IMR-90 (cell line): ENCODE results near the gene MMP14. TPM values are rescaled to one million over a fixed set of nuclear protein-coding genes. Genes with fewer than 3 reads are reported as not detected.
"Not testable (repeated sequence)": the region's sequence is repeated elsewhere in the genome, so short reads cannot be mapped to it uniquely, and the experiment has no call there.

Experiments
- ATAC-seq: fragments of 200-7000 bp; cut with Tn5 transposase; 2 replicates; pipeline ENCODE4 v1.9.1; 2020; ENCODE audit warnings: low read depth, mild to moderate bottlenecking, moderate library complexity
- BruUV-seq: library from RNA; stranded (reverse); fragments of 400-500 nt; replicated peaks from 2 replicates; lab custom pipeline; 2021; lab: Mats Ljungman, UMichigan
- CTCF ChIA-PET: fragments of 300-600 bp; formaldehyde crosslinking; extraction: SDS; loops from one replicate; lab custom pipeline; 2021; ENCODE audit warnings: antibody characterized with exemption; lab: Yijun Ruan, JAX
- POLR2A ChIA-PET: fragments of 300-600 bp; sonication (Branson Sonifier 250); formaldehyde crosslinking; loops from one replicate; lab custom pipeline; 2022; ENCODE audit warnings: antibody characterized with exemption; ENCODE audit not compliant: unreplicated experiment; lab: Charles Lee
- DNase-seq: peaks from one replicate; pipeline ENCODE4 v3.0.0; 2013
- H2AFZ ChIP-seq: replicated peaks from 2 replicates; pipeline ENCODE3; 2013; ENCODE audit warnings: low read length, mild to moderate bottlenecking; ENCODE audit not compliant: poor library complexity
- H2AK5ac ChIP-seq: 2 replicates; pipeline ENCODE4 v1.6.1; 2013; ENCODE audit warnings: low read depth, low read length, inconsistent platforms
- H2AK9ac ChIP-seq: replicated peaks from 2 replicates; pipeline ENCODE3; 2013; ENCODE audit warnings: mild to moderate bottlenecking, low read depth, low read length, moderate library complexity; ENCODE audit not compliant: poor library complexity
- H2BK120ac ChIP-seq: 2 replicates; pipeline ENCODE4 v1.6.1; 2013; ENCODE audit warnings: low read depth, low read length, inconsistent platforms
- H2BK15ac ChIP-seq: 3 replicates; pipeline ENCODE4 v1.6.1; 2013; ENCODE audit warnings: low read depth, low read length, inconsistent platforms
- H2BK20ac ChIP-seq: 2 replicates; pipeline ENCODE4 v1.6.1; 2013; ENCODE audit warnings: low read depth, mild to moderate bottlenecking, inconsistent platforms, low read length, moderate library complexity
- H2BK5ac ChIP-seq: 2 replicates; pipeline ENCODE4 v1.6.1; 2013; ENCODE audit warnings: mild to moderate bottlenecking, low read depth, low read length, inconsistent platforms; ENCODE audit not compliant: poor library complexity, severe bottlenecking
- H3K14ac ChIP-seq: replicated peaks from 2 replicates; pipeline ENCODE4 v1.6.1; 2013; ENCODE audit warnings: low read depth, low read length, inconsistent platforms
- H3K18ac ChIP-seq: 2 replicates; pipeline ENCODE4 v1.6.1; 2013; ENCODE audit warnings: low read depth, low read length, control low read depth
- H3K23ac ChIP-seq: 2 replicates; pipeline ENCODE4 v1.6.1; 2013; ENCODE audit warnings: low read depth, low read length, inconsistent platforms
- H3K27ac ChIP-seq: 2 replicates; pipeline ENCODE4 v1.5.1; 2013; ENCODE audit warnings: mild to moderate bottlenecking, control low read depth, low read length; ENCODE audit not compliant: insufficient read depth
- H3K27me3 ChIP-seq: 2 replicates; pipeline ENCODE4 v1.6.1; 2013; ENCODE audit warnings: low read length; ENCODE audit not compliant: control insufficient read depth, insufficient read depth
- H3K36me3 ChIP-seq: 2 replicates; pipeline ENCODE4 v1.6.1; 2013; ENCODE audit warnings: low read length, mixed read lengths; ENCODE audit not compliant: control insufficient read depth, insufficient read depth
- H3K4ac ChIP-seq: 2 replicates; pipeline ENCODE4 v1.6.1; 2013; ENCODE audit warnings: low read depth, low read length, inconsistent platforms
- H3K4me1 ChIP-seq: 2 replicates; pipeline ENCODE4 v1.6.1; 2013; ENCODE audit warnings: low read length, mixed read lengths; ENCODE audit not compliant: control insufficient read depth, insufficient read depth
- H3K4me2 ChIP-seq: 2 replicates; pipeline ENCODE4 v1.6.1; 2013; ENCODE audit warnings: low read depth, mild to moderate bottlenecking, control low read depth, low read length, moderate library complexity
- H3K4me3 ChIP-seq: 2 replicates; pipeline ENCODE4 v1.5.1; 2013; ENCODE audit warnings: low read depth, mild to moderate bottlenecking, control low read depth, low read length, moderate library complexity; ENCODE audit not compliant: insufficient read depth
- H3K56ac ChIP-seq: 2 replicates; pipeline ENCODE4 v1.6.1; 2013; ENCODE audit warnings: low read length, inconsistent platforms; ENCODE audit not compliant: insufficient read depth; ENCODE audit errors: extremely low read depth
- H3K79me1 ChIP-seq, 2 experiments: 2 replicates each; pipeline ENCODE4 v1.6.1; 2013; ENCODE audit warnings: low read length in 2 of 2, inconsistent platforms in 1 of 2, low read depth in 1 of 2
- H3K9ac ChIP-seq: 2 replicates; pipeline ENCODE4 v1.6.1; 2013; ENCODE audit warnings: low read depth, low read length, control low read depth
- H3K9me1 ChIP-seq: 2 replicates; pipeline ENCODE4 v1.6.1; 2013; ENCODE audit warnings: low read length, inconsistent platforms; ENCODE audit not compliant: insufficient read depth
- H3K9me3 ChIP-seq: 2 replicates; pipeline ENCODE4 v1.6.1; 2013; ENCODE audit warnings: low read length; ENCODE audit not compliant: control insufficient read depth, insufficient read depth
- H4K20me1 ChIP-seq: 2 replicates; pipeline ENCODE4 v1.6.1; 2013; ENCODE audit warnings: low read length, inconsistent platforms; ENCODE audit not compliant: insufficient read depth
- H4K5ac ChIP-seq: 2 replicates; pipeline ENCODE4 v1.6.1; 2013; ENCODE audit warnings: mild to moderate bottlenecking, low read depth, low read length, control low read depth
- H4K8ac ChIP-seq, 2 experiments: 2 replicates each; pipeline ENCODE4 v1.6.1; 2013; ENCODE audit warnings: low read depth in 2 of 2, low read length in 2 of 2, control low read depth in 1 of 2, inconsistent platforms in 1 of 2
- H4K91ac ChIP-seq: 2 replicates; pipeline ENCODE4 v1.6.1; 2013; ENCODE audit warnings: low read depth, low read length, inconsistent platforms; ENCODE audit not compliant: insufficient read depth
- MAZ ChIP-seq: IDR thresholded peaks from 2 replicates; pipeline ENCODE4 v1.6.1; 2012; ENCODE audit warnings: low read depth, mild to moderate bottlenecking, low read length, improper control_type of control experiment, moderate library complexity, borderline replicate concordance
- POLR2A ChIP-seq: IDR thresholded peaks from 2 replicates; pipeline ENCODE4 v1.6.1; 2012; ENCODE audit warnings: mild to moderate bottlenecking, low read depth, low read length
- SMC3 ChIP-seq: fragments of 150-350 bp; IDR thresholded peaks from 2 replicates; pipeline ENCODE4 v1.6.1; 2016; ENCODE audit warnings: low read depth, mild to moderate bottlenecking, antibody characterized with exemption, low read length, moderate library complexity
- WGBS, 2 experiments: methylation state at CpG; one replicate each; pipeline versions ENCODE4 v1.1.5 to v1.1.7; 2013; ENCODE audit warnings: missing lambda C conversion rate in 2 of 2; ENCODE audit not compliant: insufficient read length in 1 of 2; ENCODE audit errors: extremely low coverage in 2 of 2; 5-methylcytosine and 5-hydroxymethylcytosine counted together
- dilution Hi-C: fragments of 300-500 bp; cut with HindIII; formaldehyde crosslinking; loops from one replicate; pipeline ENCODE4 v1.14.3; 2018; ENCODE audit warnings: low sequenced_read_pairs; ENCODE audit not compliant: unreplicated experiment
- in situ Hi-C: fragments of 300-500 bp; cut with MboI; formaldehyde crosslinking; loops from 3 replicates; pipeline ENCODE4 v1.14.3; 2019; ENCODE audit warnings: low sequenced_read_pairs, inconsistent platforms, mixed read lengths
- intact Hi-C: fragments of 100-400 bp; cut with micrococcal nuclease; formaldehyde crosslinking; loops from 2 replicates; pipeline ENCODE4 v1.10.0; 2022
- polyA plus RNA-seq, 3 experiments: library from polyadenylated mRNA; depleted of rRNA; stranded (reverse); fragments of >200 nt; gene quantifications; 2 replicates each; pipeline ENCODE4 v1.2.3, GENCODE V29; 2012; ENCODE audit warnings: low replicate concordance in 1 of 3
- total RNA-seq: library from RNA; depleted of rRNA; stranded (reverse); fragments of >200 nt; gene quantifications from 2 replicates; pipeline ENCODE4 v1.2.3, GENCODE V29; 2012

The MMP14 gene
- total and polyA plus RNA-seq, 2 of the 4 experiments (the other 2 are of a cell fraction) = 156 to 315 TPM

- no peak for TF ChIP-seq SMC3
- no peak for TF ChIP-seq POLR2A
These were observed 33.3 kb upstream of the MMP14 start (continued) for GRCh38 chr14:22802860-22803686.

DNA sequence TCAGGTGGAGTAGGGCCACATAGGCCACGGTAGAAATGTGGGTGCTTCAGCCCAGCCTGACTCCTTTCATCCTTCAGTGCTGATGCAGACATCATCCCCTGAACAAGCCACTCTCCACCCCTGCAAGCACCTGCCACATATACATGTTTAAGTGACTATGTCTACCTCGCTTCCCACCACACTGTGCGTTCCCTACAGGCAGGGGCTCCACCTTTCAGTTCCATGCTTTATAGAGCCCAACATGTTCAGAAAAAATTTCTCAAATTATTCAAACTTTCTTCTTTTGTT lies 32.8 kb upstream of the MMP14 start:
- no peak overlapping the region for H3K9ac ChIP-seq
- no peak overlapping the region for H3K4ac ChIP-seq
- no peak for TF ChIP-seq MAZ
- no peak overlapping the region for H3K56ac ChIP-seq
- no peak overlapping the region for H2BK20ac ChIP-seq
- H3K36me3 ChIP-seq = no peaks in the 10 kb centered on the region
- H3K4me2 ChIP-seq = no peak overlapping the region
- no peak overlapping the region for H2AFZ ChIP-seq
- intact Hi-C loops = no loop called here
- no peaks in the 10 kb centered on the region for H3K4me1 ChIP-seq
- no peak overlapping the region for H2AK5ac ChIP-seq
- no CpG with 5 or more reads among the region's 3 CpGs for WGBS, 2 experiments
- DNase-seq (no peak), ATAC-seq (no peak)
- H3K23ac ChIP-seq = no peak overlapping the region
- dilution Hi-C loops = no loop called here
- H3K4me3 ChIP-seq = no peak overlapping the region
- H4K91ac ChIP-seq = no peak overlapping the region
- H3K9me3 ChIP-seq = no peaks in the 10 kb centered on the region
- H4K5ac ChIP-seq = no peak overlapping the region
- no peaks in the 10 kb centered on the region for H4K20me1 ChIP-seq
- no peak overlapping the region for H2BK120ac ChIP-seq
- BruUV-seq = no TSS peak
- no peak overlapping the region for H2BK15ac ChIP-seq
- no peak overlapping the region for H3K27ac ChIP-seq
- no peak overlapping the region for H3K18ac ChIP-seq
- no peak overlapping the region for H2BK5ac ChIP-seq
- no peaks in the 10 kb centered on the region; the same call in 1 of the 2 replicates for H3K27me3 ChIP-seq
- H3K14ac ChIP-seq = no peak overlapping the region
- no peak overlapping the region for H2AK9ac ChIP-seq
- in situ Hi-C loops = no loop called here
- ChIA-PET CTCF (no interaction called here), POLR2A (no interaction called here)
- H4K8ac ChIP-seq = no peak overlapping the region
- H3K9me1 ChIP-seq = no peaks in the 10 kb centered on the region
- H3K79me1 ChIP-seq = no peaks in the 10 kb centered on the region

GRCh38 chr14:22805235-22805634 lies 31.1 kb upstream of the MMP14 start:
- in situ Hi-C loops, H3K4me3 ChIP-seq, H3K4me1 ChIP-seq, H4K5ac ChIP-seq, H4K8ac ChIP-seq, H3K36me3 ChIP-seq, POLR2A ChIA-PET, intact Hi-C loops, H3K18ac ChIP-seq, H3K4ac ChIP-seq, H3K56ac ChIP-seq, H3K4me2 ChIP-seq, H4K20me1 ChIP-seq, H2BK20ac ChIP-seq, H3K27ac ChIP-seq, DNase-seq, H2AK5ac ChIP-seq, H3K9me3 ChIP-seq, H3K27me3 ChIP-seq, H2BK15ac ChIP-seq, BruUV-seq, ATAC-seq, H4K91ac ChIP-seq, H3K9me1 ChIP-seq, H3K9ac ChIP-seq, H2AFZ ChIP-seq, H3K23ac ChIP-seq, dilution Hi-C loops, H2BK120ac ChIP-seq, H2BK5ac ChIP-seq, H3K79me1 ChIP-seq, H2AK9ac ChIP-seq, H3K14ac ChIP-seq: not testable (repeated sequence)
- CTCF ChIA-PET = interaction anchor here (1.5 kb wide), 1 partner anchor 68 kb away, joined by 3 read pairs; no protein-coding TSS in a partner anchor
- WGBS, 2 experiments = no CpG with 5 or more reads among the region's 4 CpGs
